ENCODE measurements around the gene NENF. TPM values are rescaled to one million over a fixed set of nuclear protein-coding genes. Genes with fewer than 3 reads are reported as not detected.

Gene NENF
- polyA plus RNA-seq, 1 donor from 2014 or later = 7.9 TPM

DNA sequence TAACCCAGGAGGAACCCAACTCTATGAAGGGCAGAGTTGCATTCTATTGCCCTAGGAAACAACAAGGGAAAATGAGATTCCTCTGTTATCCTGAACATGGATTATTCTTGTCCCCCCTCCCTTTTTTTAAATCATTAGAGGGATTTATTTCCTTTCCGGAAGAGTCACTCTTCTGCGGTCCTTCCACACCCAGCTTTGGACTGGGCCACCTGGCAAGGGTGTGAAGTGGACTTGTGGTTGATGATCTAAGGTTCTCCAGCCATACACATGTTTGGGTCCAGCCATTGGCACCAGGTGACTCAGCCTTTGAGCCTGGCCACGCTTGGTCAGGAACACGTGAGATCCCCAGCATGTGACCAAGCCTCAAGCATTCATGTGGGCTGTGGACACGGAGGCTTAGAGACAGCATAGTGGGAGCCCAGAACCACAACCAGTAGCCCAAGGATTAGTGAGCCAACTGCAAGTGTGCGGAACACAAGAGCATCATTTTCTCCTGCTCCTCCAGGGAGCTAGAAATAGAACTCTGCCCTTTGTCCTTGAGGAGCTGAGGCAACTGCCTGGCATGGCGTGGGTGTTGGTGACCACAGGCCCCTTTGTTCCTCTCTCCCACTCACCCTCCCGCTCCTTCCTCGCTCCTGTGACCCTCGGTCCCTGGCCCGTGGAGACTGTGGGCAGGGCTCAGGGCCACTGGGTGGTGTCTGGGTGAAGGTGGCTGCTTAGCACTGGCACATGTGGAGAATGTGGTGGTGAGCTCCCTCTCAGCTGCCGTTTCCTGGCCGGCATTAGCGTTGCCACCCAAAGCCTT, 50.1 kb downstream of the NENF start:
- H3K79me2 ChIP-seq (replicated peaks; ENCODE audit: insufficient read depth, low read length) = no peaks in the 10 kb centered on the region
- H4K20me1 ChIP-seq (ENCODE audit: insufficient read depth) = no peaks in the 10 kb centered on the region
- no peak overlapping the region for H3K9ac ChIP-seq (ENCODE audit: low read length)
- no peak overlapping the region for H3K4me3 ChIP-seq (ENCODE audit: low read length)
- H3K27ac ChIP-seq (ENCODE audit: low read length) = no peak overlapping the region
- TF ChIP-seq EZH2 (IDR thresholded peaks at IDR 0.05; ENCODE audit: borderline replicate concordance, insufficient read depth, low read length, poor library complexity, severe bottlenecking) (no peak), POLR2AphosphoS5 (IDR thresholded peaks at IDR 0.05) (no peak), MXI1 (conservative IDR thresholded peaks at IDR 0.05; ENCODE audit: poor library complexity, severe bottlenecking) (no peak), RAD21 (conservative IDR thresholded peaks at IDR 0.05) (no peak), REST (IDR thresholded peaks at IDR 0.05; ENCODE audit: borderline replicate concordance) (no peak), SMC3 (conservative IDR thresholded peaks at IDR 0.05; ENCODE audit: poor library complexity) (no peak), CTCF (IDR thresholded peaks at IDR 0.05; ENCODE audit: poor library complexity, severe bottlenecking) (no peak), TAF1 (IDR thresholded peaks at IDR 0.05; ENCODE audit: low read depth) (no peak), EP300 (conservative IDR thresholded peaks at IDR 0.05; ENCODE audit: poor library complexity, severe bottlenecking) (no peak)
- H3K9me3 ChIP-seq (ENCODE audit: low read length) = no peaks in the 10 kb centered on the region
- no peaks in the 10 kb centered on the region for H3K27me3 ChIP-seq (ENCODE audit: insufficient read depth, low read depth, low read length)
- no peaks in the 10 kb centered on the region for H3K9me2 ChIP-seq (ENCODE audit: insufficient read depth, low read length)
- no peaks in the 10 kb centered on the region for H3F3A ChIP-seq (ENCODE audit: insufficient read depth, low read length, poor library complexity, severe bottlenecking)
- no peak overlapping the region for H2AFZ ChIP-seq (ENCODE audit: low read depth, low read length)
- no peaks in the 10 kb centered on the region for H3K36me3 ChIP-seq (ENCODE audit: insufficient read depth, low read length)
- no peak overlapping the region for H3K4me2 ChIP-seq (ENCODE audit: low read length)

GRCh38 chr1:212484701-212485570, 52.2 kb downstream of the NENF start:
- Histone ChIP-seq H3K4me2 (ENCODE audit: low read length) (no peak overlapping the region), H3K27ac (ENCODE audit: low read length) (no peak overlapping the region), H3F3A (ENCODE audit: insufficient read depth, low read length, poor library complexity, severe bottlenecking) (no peaks in the 10 kb centered on the region)

More at GRCh38 chr1:212484701-212485570, 52.2 kb downstream of the NENF start:
- no peak overlapping the region for H3K4me3 ChIP-seq (ENCODE audit: low read length)
- no peaks in the 10 kb centered on the region for H4K20me1 ChIP-seq (ENCODE audit: insufficient read depth)
- H3K9me3 ChIP-seq (ENCODE audit: low read length) = no peaks in the 10 kb centered on the region
- H3K27me3 ChIP-seq (ENCODE audit: insufficient read depth, low read depth, low read length) = no peaks in the 10 kb centered on the region
- H3K79me2 ChIP-seq (replicated peaks; ENCODE audit: insufficient read depth, low read length) = no peaks in the 10 kb centered on the region
- H3K36me3 ChIP-seq (ENCODE audit: insufficient read depth, low read length) = no peaks in the 10 kb centered on the region
- no peak for TF ChIP-seq REST (IDR thresholded peaks at IDR 0.05; ENCODE audit: borderline replicate concordance)
- TF ChIP-seq CTCF (IDR thresholded peaks at IDR 0.05; ENCODE audit: poor library complexity, severe bottlenecking) = no peak
- no peak for TF ChIP-seq EZH2 (IDR thresholded peaks at IDR 0.05; ENCODE audit: borderline replicate concordance, insufficient read depth, low read length, poor library complexity, severe bottlenecking)
- TF ChIP-seq MXI1 (conservative IDR thresholded peaks at IDR 0.05; ENCODE audit: poor library complexity, severe bottlenecking) = no peak
- TF ChIP-seq TAF1 (IDR thresholded peaks at IDR 0.05; ENCODE audit: low read depth) = no peak
- TF ChIP-seq EP300 (conservative IDR thresholded peaks at IDR 0.05; ENCODE audit: poor library complexity, severe bottlenecking) = no peak
- no peak for TF ChIP-seq POLR2AphosphoS5 (IDR thresholded peaks at IDR 0.05)
- TF ChIP-seq SMC3 (conservative IDR thresholded peaks at IDR 0.05; ENCODE audit: poor library complexity) = no peak
- no peak for TF ChIP-seq RAD21 (conservative IDR thresholded peaks at IDR 0.05)
- no peak overlapping the region for H3K9ac ChIP-seq (ENCODE audit: low read length)
- H2AFZ ChIP-seq (ENCODE audit: low read depth, low read length) = no peak overlapping the region
- no peaks in the 10 kb centered on the region for H3K9me2 ChIP-seq (ENCODE audit: insufficient read depth, low read length)

Measured in neural cell (in vitro differentiated cells).